PFSK-1 (cell line): ENCODE measurements around the gene PLCD1.

ENCODE experiments used
- FOXP2 ChIP-seq: optimal IDR thresholded peaks from 2 replicates; pipeline ENCODE3; 2011; ENCODE audit warnings: borderline replicate concordance, control low read depth, inconsistent platforms; ENCODE audit not compliant: insufficient read depth; ENCODE audit errors: extremely low read length, extremely low read depth
- POLR2AphosphoS5 ChIP-seq: IDR thresholded peaks from 2 replicates; pipeline ENCODE4 v1.6.1; 2012; ENCODE audit warnings: low read depth, mild to moderate bottlenecking, control low read depth, low read length, moderate library complexity
- SIN3A ChIP-seq: IDR thresholded peaks from 2 replicates; pipeline ENCODE4 v1.6.1; 2012; ENCODE audit warnings: mild to moderate bottlenecking, low read length, moderate library complexity, borderline replicate concordance; ENCODE audit not compliant: insufficient read depth
- TAF1 ChIP-seq: IDR thresholded peaks from 2 replicates; pipeline ENCODE4 v1.6.1; 2012; ENCODE audit warnings: low read length, control low read depth, borderline replicate concordance; ENCODE audit not compliant: insufficient read depth
- TF ChIP-seq, protein P1 (sequence below), 2 experiments: IDR thresholded peaks; 2 replicates each; pipeline versions ENCODE4 v1.6.1 to v1.8.0; 2011 to 2012; ENCODE audit warnings: low read depth in 2 of 2, low read length in 2 of 2, control low read depth in 1 of 2, inconsistent platforms in 1 of 2, mild to moderate bottlenecking in 1 of 2, moderate library complexity in 1 of 2; ENCODE audit not compliant: insufficient read depth in 1 of 2

Gene PLCD1

DNA sequence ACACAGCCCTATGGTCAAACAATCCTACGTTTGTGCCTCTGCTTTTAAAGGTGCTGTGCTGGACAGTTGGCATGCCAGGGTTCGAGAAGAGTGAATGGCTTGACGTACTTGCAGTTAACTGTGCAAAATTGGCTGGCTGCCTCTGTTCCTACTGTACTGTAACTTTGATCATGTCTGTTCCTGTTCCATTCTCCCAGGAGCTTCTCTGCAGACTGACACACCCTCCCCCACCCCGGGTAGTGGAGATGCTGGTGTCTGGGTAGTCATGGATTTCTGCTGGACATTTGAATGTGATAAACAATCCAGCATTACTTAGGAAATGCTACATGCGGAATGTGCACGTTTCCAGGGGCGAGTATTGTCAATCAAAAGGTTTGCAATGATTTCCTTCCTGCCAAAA, 45.4 kb downstream of the PLCD1 start:
- TF ChIP-seq POLR2AphosphoS5 (no peak), SIN3A (no peak), FOXP2 (no peak), TAF1 (no peak)
- TF ChIP-seq, protein P1, sequence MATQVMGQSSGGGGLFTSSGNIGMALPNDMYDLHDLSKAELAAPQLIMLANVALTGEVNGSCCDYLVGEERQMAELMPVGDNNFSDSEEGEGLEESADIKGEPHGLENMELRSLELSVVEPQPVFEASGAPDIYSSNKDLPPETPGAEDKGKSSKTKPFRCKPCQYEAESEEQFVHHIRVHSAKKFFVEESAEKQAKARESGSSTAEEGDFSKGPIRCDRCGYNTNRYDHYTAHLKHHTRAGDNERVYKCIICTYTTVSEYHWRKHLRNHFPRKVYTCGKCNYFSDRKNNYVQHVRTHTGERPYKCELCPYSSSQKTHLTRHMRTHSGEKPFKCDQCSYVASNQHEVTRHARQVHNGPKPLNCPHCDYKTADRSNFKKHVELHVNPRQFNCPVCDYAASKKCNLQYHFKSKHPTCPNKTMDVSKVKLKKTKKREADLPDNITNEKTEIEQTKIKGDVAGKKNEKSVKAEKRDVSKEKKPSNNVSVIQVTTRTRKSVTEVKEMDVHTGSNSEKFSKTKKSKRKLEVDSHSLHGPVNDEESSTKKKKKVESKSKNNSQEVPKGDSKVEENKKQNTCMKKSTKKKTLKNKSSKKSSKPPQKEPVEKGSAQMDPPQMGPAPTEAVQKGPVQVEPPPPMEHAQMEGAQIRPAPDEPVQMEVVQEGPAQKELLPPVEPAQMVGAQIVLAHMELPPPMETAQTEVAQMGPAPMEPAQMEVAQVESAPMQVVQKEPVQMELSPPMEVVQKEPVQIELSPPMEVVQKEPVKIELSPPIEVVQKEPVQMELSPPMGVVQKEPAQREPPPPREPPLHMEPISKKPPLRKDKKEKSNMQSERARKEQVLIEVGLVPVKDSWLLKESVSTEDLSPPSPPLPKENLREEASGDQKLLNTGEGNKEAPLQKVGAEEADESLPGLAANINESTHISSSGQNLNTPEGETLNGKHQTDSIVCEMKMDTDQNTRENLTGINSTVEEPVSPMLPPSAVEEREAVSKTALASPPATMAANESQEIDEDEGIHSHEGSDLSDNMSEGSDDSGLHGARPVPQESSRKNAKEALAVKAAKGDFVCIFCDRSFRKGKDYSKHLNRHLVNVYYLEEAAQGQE (IDR thresholded peaks at IDR 0.05; ENCODE audit: insufficient read depth in 1 of 2, low read depth in 2 of 2, low read length in 2 of 2) = no peak

DNA sequence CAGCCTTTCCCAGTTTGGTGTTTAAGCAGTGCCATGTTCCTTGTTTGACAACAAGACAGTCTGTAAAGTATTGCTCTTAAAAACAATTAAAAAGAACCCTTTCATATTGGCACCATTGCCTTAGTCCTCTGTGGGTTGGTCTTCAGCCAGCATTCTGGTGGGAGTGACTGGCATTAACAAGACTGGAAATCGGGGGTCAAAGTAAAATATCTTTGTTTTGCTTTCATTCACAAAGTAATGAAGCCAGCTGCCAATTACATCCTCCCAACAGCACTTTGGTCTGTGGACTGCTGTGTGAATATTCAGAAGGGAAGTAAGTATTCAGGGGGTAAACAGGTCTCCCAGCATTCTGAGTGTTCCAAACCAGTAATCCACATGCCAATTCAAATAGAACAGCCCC, 47.1 kb downstream of the PLCD1 start:
- TF ChIP-seq POLR2AphosphoS5 (no peak), SIN3A (no peak), TAF1 (no peak), FOXP2 (no peak)
- TF ChIP-seq, protein P1 (IDR thresholded peaks at IDR 0.05; ENCODE audit: insufficient read depth in 1 of 2, low read depth in 2 of 2, low read length in 2 of 2) = no peak

DNA sequence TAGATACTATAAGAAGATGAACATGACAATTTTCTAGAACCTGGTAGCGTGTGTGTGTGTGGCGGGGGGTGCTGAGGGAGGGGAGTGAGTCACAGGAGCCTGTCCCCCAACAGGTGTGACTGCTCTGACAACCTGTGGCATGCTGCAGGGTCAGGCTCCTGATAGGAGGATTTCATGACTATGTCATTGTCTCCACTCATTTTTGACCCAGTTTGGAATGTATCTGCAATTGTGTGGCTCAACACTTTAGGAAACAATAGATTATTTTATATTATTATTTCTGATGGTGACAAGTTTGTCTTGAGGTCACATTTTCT, 48.1 kb downstream of the PLCD1 start:
- TF ChIP-seq FOXP2 = no peak

DNA sequence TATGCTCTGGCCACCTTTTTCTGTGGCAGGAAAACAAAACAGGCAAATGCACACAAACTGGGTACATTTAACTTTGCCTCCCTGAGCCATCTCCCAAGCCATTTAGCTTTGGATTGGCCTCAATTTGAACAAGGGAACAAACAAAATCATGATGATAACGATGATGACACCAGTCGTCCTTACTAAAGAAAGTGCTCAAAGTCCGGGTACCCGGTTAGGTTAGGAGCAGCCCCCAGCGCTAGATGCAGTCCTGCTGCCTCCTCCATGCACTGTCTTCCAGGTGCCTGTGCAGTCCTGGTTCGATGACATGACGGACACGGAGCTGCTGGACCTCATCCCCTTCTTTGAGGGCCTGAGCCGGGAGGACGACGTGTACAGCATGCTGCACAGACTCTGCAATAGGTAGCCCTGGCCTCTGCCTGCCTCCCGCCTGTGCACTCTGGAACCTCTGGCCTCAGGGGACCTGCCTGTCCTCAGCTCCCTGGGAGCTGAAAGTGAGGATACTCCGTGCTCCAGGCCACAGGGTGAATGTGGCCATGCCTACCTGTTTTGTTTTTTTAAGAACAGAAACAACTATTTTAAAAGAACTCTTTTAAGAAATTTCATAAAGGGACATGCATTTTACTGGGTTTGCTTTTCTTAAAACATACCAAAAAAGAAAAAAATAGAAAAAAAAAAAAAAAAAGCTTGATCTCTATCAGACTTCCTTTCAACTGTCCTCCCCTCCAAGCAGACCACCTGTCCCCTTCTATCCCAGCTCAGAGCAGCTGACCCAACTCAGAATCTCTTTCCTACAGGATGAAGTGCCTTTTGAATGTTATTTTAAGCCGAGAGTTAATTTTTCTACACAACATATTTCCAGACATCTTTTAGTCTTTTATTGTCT, 48.7 kb downstream of the PLCD1 start:
- TF ChIP-seq, protein P1 (IDR thresholded peaks at IDR 0.05; ENCODE audit: insufficient read depth in 1 of 2, low read depth in 2 of 2, low read length in 2 of 2) = no peak
- TF ChIP-seq SIN3A (no peak), FOXP2 (no peak)

DNA sequence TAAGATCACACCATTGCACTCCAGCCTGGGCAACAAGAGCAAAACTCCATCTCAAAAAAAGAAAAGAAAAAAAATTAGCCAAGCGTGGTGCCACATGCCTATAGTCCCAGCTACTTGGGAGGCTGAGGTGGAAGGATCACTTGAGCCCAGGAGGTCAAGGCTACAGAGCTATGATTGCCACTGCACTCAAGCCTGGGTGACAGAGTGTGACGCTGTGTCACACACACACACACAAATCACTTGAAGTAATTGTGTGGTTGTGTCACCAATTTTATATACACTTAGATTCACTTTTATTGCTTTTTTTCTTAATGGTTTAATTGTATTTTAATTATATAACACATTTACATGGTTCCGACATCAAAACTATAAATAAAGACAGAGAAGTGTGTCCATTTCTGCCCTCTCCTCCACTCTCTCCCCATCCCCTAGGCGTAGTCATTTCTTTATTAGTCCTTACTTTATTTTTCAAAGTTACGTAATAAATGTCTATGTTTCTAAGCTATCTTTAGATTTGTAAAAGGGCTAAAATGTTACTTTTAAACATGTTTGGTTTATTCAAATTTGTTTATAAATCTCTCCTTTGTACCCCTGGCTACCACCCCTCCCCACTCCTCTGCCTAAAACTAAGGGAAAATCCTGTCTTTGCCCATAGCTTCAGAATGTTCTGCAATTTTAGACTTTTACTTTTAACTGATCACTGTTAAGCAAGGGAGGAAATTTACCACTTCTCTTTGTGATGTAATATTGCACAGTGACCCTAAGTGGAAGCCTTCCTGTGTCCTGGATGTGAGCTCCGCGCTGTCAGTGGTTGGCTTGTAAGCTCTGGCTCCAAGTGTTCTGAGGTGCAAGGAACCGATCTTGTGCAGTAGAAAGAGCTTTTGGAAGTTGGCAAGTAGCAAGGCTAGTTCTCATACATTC, 49.6 kb downstream of the PLCD1 start:
- TF ChIP-seq SIN3A = no peak
- TF ChIP-seq, protein P1 (IDR thresholded peaks at IDR 0.05; ENCODE audit: insufficient read depth in 1 of 2, low read depth in 2 of 2, low read length in 2 of 2) = no peak
- TF ChIP-seq TAF1 = no peak
- TF ChIP-seq FOXP2 = no peak
- no peak for TF ChIP-seq POLR2AphosphoS5
